Ishikawa (cell line): ENCODE data around the gene IGF1R.

Source experiments
- CEBPB ChIP-seq: IDR thresholded peaks from 2 replicates; pipeline ENCODE4 v1.6.1; 2012
- EGR1 ChIP-seq: IDR thresholded peaks from 2 replicates; pipeline ENCODE4 v1.6.1; 2012
- EP300 ChIP-seq: IDR thresholded peaks from 2 replicates; pipeline ENCODE4 v1.6.1; 2012; ENCODE audit warnings: borderline replicate concordance
- FOXM1 ChIP-seq: IDR thresholded peaks from 2 replicates; pipeline ENCODE4 v1.6.1; 2012; ENCODE audit warnings: low read depth, borderline replicate concordance
- NFIC ChIP-seq: IDR thresholded peaks from 2 replicates; pipeline ENCODE4 v1.6.1; 2012
- RAD21 ChIP-seq: IDR thresholded peaks from 2 replicates; pipeline ENCODE4 v1.6.1; 2012; ENCODE audit warnings: low read depth
- REST ChIP-seq: IDR thresholded peaks from 2 replicates; pipeline ENCODE4 v1.6.1; 2012; ENCODE audit warnings: low read depth, mild to moderate bottlenecking
- TAF1 ChIP-seq: IDR thresholded peaks from 2 replicates; pipeline ENCODE4 v1.6.1; 2012; ENCODE audit warnings: low read depth, mild to moderate bottlenecking
- TEAD4 ChIP-seq: IDR thresholded peaks from 2 replicates; pipeline ENCODE4 v1.6.1; 2012
- YY1 ChIP-seq: IDR thresholded peaks from 2 replicates; pipeline ENCODE4 v1.6.1; 2012; ENCODE audit warnings: low read depth
- TF ChIP-seq, protein P1 (sequence below): IDR thresholded peaks from 2 replicates; pipeline ENCODE4 v1.6.1; 2012

GRCh38 chr15:98703126-98703685, 54.9 kb downstream of the IGF1R start:
- TF ChIP-seq TAF1 (no peak), EP300 (no peak), REST (no peak), RAD21 (no peak), CEBPB (no peak), NFIC (no peak), EGR1 (no peak), FOXM1 (no peak), YY1 (no peak), TEAD4 (no peak)
- TF ChIP-seq, protein P1, sequence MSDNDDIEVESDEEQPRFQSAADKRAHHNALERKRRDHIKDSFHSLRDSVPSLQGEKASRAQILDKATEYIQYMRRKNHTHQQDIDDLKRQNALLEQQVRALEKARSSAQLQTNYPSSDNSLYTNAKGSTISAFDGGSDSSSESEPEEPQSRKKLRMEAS, result no peak
